K562 (cell line): Measurements from ENCODE around the gene BSPRY. TPM values are rescaled to one million over a fixed set of nuclear protein-coding genes. Genes with fewer than 3 reads are reported as not detected.

Source experiments
- ARID4B ChIP-seq: sonication (generic); formaldehyde crosslinking; IDR thresholded peaks from 2 replicates; pipeline ENCODE4 v1.8.0; 2022; ENCODE audit warnings: mild to moderate bottlenecking, missing genetic modification reagents
- CBFA2T2 ChIP-seq: fragments of 450-650 bp; conservative IDR thresholded peaks from 2 replicates; pipeline ENCODE4 v1.6.1; 2017; ENCODE audit warnings: mild to moderate bottlenecking
- CC2D1A ChIP-seq: fragments of 450-650 bp; IDR thresholded peaks from 2 replicates; pipeline ENCODE4 v1.6.1; 2017; ENCODE audit warnings: mild to moderate bottlenecking
- CEBPB ChIP-seq: fragments of 450-650 bp; IDR thresholded peaks from 2 replicates; pipeline ENCODE4 v1.6.1; 2016; ENCODE audit warnings: missing genetic modification characterization, missing compliant biosample characterization
- FOXP1 ChIP-seq: sonication (generic); formaldehyde crosslinking; IDR thresholded peaks from 2 replicates; pipeline ENCODE4 v1.8.0; 2022; ENCODE audit warnings: mild to moderate bottlenecking, missing genetic modification reagents
- GTF2E2 ChIP-seq: fragments of 200-800 bp; sonication (Bioruptor generic); IDR thresholded peaks from 2 replicates; pipeline ENCODE4 v1.6.1; 2016; ENCODE audit warnings: missing genetic modification characterization, missing compliant biosample characterization
- ILF3 ChIP-seq: fragments of 450-650 bp; IDR thresholded peaks from 2 replicates; pipeline ENCODE4 v1.6.1; 2018; ENCODE audit warnings: antibody characterized with exemption, mild to moderate bottlenecking, moderate library complexity, borderline replicate concordance
- MBD1 ChIP-seq: fragments of 250-450 bp; sonication (Bioruptor Pico); IDR thresholded peaks from 2 replicates; pipeline ENCODE4 v1.8.0; 2022; ENCODE audit warnings: inconsistent platforms
- PHF21A ChIP-seq: fragments of 450-650 bp; IDR thresholded peaks from 2 replicates; pipeline ENCODE4 v1.6.1; 2017; ENCODE audit warnings: low read depth, borderline replicate concordance
- PTBP1 ChIP-seq: fragments of 200-400 bp; formaldehyde crosslinking; IDR thresholded peaks from 2 replicates; pipeline ENCODE4 v1.6.1; 2017; ENCODE audit warnings: low read depth, low read length
- PURB ChIP-seq: sonication (generic); formaldehyde crosslinking; IDR thresholded peaks from 2 replicates; pipeline ENCODE4 v1.9.0; 2021; ENCODE audit warnings: low read depth, mild to moderate bottlenecking, missing genetic modification reagents
- RBM25 ChIP-seq: fragments of 200-400 bp; formaldehyde crosslinking; IDR thresholded peaks from 2 replicates; pipeline ENCODE4 v1.6.1; 2018; ENCODE audit warnings: low read length, low read depth, moderate library complexity; ENCODE audit not compliant: severe bottlenecking
- SMARCB1 ChIP-seq: IDR thresholded peaks from 2 replicates; pipeline ENCODE4 v1.6.1; 2011; ENCODE audit warnings: improper control_type of control experiment, low read depth; ENCODE audit not compliant: insufficient read length
- STAT5B ChIP-seq: fragments of 250-450 bp; sonication (Bioruptor Pico); IDR thresholded peaks from 2 replicates; pipeline ENCODE4 v1.8.0; 2021; ENCODE audit warnings: mild to moderate bottlenecking, inconsistent platforms
- THRA ChIP-seq: fragments of 450-650 bp; IDR thresholded peaks from 2 replicates; pipeline ENCODE4 v1.6.1; 2017; ENCODE audit warnings: mild to moderate bottlenecking, moderate library complexity
- ZNF717 ChIP-seq: fragments of 250-450 bp; sonication (Bioruptor Pico); IDR thresholded peaks from 2 replicates; pipeline ENCODE4 v1.5.0; 2021
- polyA plus RNA-seq, 8 experiments: library from polyadenylated mRNA; depleted of rRNA in 4 of 8; stranded (reverse) in 5 of 8; unstranded in 3 of 8; fragments of >200 nt; fragmentation: Nextera tagmentation in 2 of 8; fragmentation: Illumina TruSeq in 1 of 8; extraction: Ambion mirVana in 2 of 8; extraction: Trizol in 1 of 8; gene quantifications; 2 replicates each; pipeline versions ENCODE4 v1.2.1 to v1.2.3, GENCODE V29; 2011 to 2014; ENCODE audit warnings: inconsistent platforms in 1 of 8, missing spikeins in 1 of 8
- total RNA-seq, 7 experiments: library from RNA; depleted of rRNA in 6 of 7; stranded (reverse); fragments of >200 nt in 6 of 7; fragmentation: Illumina TruSeq in 2 of 7; extraction: Trizol in 2 of 7; gene quantifications; 2 replicates each; pipeline versions ENCODE4 v1.2.1 to v1.2.3, GENCODE V29; 2011 to 2021; ENCODE audit warnings: low replicate concordance in 1 of 7
- TF ChIP-seq, protein P1 (sequence below): fragments of 450-650 bp; conservative IDR thresholded peaks from 2 replicates; pipeline ENCODE4 v1.6.1; 2016; ENCODE audit warnings: missing genetic modification characterization, low read depth, mild to moderate bottlenecking, control low read depth, missing compliant biosample characterization
- TF ChIP-seq, protein P2 (sequence below), 2 experiments: fragments of 250-450 bp in 1 of 2; fragments of 450-650 bp in 1 of 2; sonication (Bioruptor Pico) in 1 of 2; IDR thresholded peaks; 2 replicates each; pipeline versions ENCODE4 v1.6.1 to v1.8.0; 2016 to 2021; ENCODE audit warnings: mild to moderate bottlenecking in 2 of 2, moderate library complexity in 2 of 2, missing compliant biosample characterization in 1 of 2, missing genetic modification characterization in 1 of 2

Gene BSPRY
- total and polyA plus RNA-seq, 9 of the 15 experiments (the other 6 are each of a cell fraction or from before 2014, with no cell fraction given): 0.07 to 0.67 (median 0.18) TPM

DNA sequence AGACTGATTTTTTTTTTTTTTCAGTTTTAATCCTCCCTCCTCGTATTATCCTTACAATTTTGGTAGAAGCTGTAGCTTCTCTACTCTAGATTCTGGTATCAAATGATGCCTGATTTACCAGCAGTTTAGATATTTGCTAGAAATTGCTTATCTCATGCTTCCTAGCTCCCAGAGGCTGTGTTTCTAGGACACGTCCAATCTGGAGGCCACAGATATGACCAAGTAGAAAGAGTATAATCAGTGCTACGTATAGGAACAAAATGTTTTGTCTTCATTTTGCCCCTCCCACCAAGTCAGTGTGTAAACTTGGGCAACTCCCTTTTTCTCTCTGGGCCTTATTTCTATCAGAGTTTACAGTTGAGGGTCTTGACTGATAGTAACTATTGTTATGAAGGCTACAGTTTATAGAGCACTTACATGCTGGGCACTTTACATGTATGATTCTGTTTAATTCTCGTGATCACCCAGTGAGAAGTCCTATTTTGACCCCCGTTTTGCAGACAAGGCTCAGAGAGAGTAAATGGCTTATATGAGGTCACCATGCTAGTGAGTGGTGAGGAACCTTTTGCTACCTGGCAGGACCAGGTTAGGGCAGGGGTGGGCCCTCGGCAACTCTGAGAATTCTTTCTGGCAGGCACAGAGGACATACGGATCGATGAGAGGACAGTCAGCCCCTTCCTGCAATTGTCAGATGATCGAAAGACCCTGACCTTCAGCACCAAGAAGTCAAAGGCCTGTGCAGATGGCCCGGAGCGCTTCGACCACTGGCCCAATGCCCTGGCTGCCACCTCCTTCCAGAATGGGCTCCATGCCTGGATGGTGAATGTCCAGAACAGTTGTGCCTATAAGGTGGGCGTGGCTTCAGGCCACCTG is 19.9 kb downstream of the BSPRY start (continued):
- TF ChIP-seq CBFA2T2 (peak; percentile 95), RBM25 (no peak), STAT5B (no peak), ZNF717 (CRISPR knock-in tag) (no peak), SMARCB1 (no peak), PTBP1 (no peak), MBD1 (no peak), ILF3 (no peak), PHF21A (no peak), CC2D1A (peak; percentile 52; the same call in 1 of the 2 replicates), PURB (CRISPR knock-in tag) (no peak), GTF2E2 (tag) (no peak), THRA (no peak), FOXP1 (CRISPR knock-in tag) (no peak), CEBPB (tag) (peak; percentile 34; the same call in 1 of the 2 replicates), ARID4B (CRISPR knock-in tag) (no peak)
- TF ChIP-seq, protein P1, sequence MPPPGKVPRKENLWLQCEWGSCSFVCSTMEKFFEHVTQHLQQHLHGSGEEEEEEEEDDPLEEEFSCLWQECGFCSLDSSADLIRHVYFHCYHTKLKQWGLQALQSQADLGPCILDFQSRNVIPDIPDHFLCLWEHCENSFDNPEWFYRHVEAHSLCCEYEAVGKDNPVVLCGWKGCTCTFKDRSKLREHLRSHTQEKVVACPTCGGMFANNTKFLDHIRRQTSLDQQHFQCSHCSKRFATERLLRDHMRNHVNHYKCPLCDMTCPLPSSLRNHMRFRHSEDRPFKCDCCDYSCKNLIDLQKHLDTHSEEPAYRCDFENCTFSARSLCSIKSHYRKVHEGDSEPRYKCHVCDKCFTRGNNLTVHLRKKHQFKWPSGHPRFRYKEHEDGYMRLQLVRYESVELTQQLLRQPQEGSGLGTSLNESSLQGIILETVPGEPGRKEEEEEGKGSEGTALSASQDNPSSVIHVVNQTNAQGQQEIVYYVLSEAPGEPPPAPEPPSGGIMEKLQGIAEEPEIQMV (tag): no peak
- TF ChIP-seq, protein P2, sequence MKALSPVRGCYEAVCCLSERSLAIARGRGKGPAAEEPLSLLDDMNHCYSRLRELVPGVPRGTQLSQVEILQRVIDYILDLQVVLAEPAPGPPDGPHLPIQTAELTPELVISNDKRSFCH (CRISPR knock-in tag; IDR thresholded peaks at IDR 0.05): no peak
- TF ChIP-seq, protein P2 (tag; IDR thresholded peaks at IDR 0.05): no peak
